PC-9 (cell line): ENCODE data around the gene CCDC78.

ENCODE experiments used
- CTCF ChIP-seq: fragments of 200-600 bp; sonication (generic); conservative IDR thresholded peaks from 2 replicates; pipeline ENCODE4 v1.6.1; 2017; ENCODE audit warnings: mixed run types, antibody characterized with exemption, mild to moderate bottlenecking, moderate library complexity
- EZH2 ChIP-seq: fragments of 200-600 bp; sonication (generic); IDR thresholded peaks from 2 replicates; pipeline ENCODE4 v1.8.0; 2017; ENCODE audit warnings: antibody characterized with exemption, low read depth

GRCh38 chr16:686459-687260 lies 39.6 kb downstream of the CCDC78 start:
- TF ChIP-seq CTCF, result no peak
- no peak for TF ChIP-seq EZH2
